ENCODE measurements around the gene CACNA2D4.
"Not testable (repeated sequence)": the region's sequence is repeated elsewhere in the genome, so short reads cannot be mapped to it uniquely, and the experiment has no call there.

CACNA2D4 gene

GRCh38 chr12:1918081-1918883 lies at the start of gene CACNA2D4:
TSS of gene CACNA2D4 (minus strand) at chr12:1918652. CDS start at chr12:1918473, 179 bp downstream.
- no peak for TF ChIP-seq ZNF274 (IDR thresholded peaks at IDR 0.05; ENCODE audit: low read depth, low read length)
- no peak within 1 kb of the TSS for H3K4me3 ChIP-seq (ENCODE audit: low read length)

- no peak for TF ChIP-seq ZNF274 (IDR thresholded peaks at IDR 0.05; ENCODE audit: low read depth, low read length)
- no peak overlapping the region for H3K4me3 ChIP-seq (ENCODE audit: low read length)
Measured at GRCh38 chr12:1966561-1967226, 48.2 kb upstream of the CACNA2D4 start.

DNA sequence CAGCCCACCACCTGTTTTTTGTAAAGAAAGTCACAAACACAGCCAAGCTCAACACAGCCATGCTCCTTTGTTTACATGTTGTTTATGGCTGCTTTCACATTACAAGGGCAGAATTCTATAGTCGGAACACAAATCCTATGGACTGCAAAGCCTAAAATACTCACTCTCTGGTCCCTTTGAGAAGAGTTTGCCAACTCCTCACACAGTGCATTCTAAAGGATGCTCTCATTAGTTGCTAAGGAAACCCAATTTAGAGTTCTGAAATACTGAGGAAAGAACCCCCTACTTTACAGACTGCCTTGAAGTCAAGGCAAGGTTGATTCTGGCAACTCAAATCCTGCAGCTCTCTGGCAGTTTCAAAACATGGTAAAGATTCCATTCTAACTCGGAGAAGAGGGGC lies 47.5 kb upstream of the CACNA2D4 start:
- no peak for TF ChIP-seq ZNF274 (IDR thresholded peaks at IDR 0.05; ENCODE audit: low read depth, low read length)
- no peak overlapping the region for H3K4me3 ChIP-seq (ENCODE audit: low read length)

DNA sequence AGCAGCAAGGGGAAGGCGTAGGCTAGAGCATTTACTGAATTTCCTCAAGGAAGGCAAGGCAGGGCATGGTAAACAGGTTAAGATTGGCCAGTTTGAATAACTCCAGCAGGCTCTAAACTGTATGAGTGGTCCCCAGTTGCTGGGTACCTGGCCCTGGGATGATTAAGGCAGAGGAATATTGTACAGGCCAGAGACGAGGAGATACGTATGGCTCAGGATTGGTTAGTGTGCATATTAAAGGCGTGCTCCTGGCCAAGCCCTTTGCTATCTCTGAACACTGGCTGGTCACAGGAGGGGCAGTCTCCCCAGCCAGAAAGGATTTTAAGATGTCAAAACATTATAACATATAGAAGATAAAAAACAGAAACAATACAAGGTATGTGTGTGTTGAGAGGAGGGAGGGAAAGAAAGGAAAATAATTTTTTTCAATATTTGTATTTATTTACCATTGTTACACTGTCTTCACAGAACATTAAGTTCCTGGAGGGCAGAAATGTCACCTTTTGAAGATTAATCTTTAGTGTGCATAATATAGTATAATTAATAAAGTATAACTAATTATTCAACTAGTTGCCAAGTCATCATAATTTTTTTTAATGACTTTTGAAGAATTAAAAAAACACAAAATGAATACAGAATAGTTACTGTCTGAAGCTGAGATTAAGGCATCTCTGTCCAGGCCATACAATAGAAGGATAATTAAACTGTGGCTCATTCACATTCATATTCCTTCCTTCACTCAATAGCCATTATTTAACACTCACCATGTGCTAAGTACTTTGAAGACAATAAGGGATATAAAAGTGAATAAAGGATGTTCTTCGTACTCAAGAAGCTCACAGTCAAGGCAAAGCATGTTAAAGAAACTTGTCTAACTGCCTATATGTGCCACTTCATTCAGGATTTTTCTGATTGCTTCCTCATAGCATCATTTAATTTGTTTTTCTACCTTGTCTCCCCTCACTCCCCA lies 43.9 kb upstream of the CACNA2D4 start:
- TF ChIP-seq ZNF274 (IDR thresholded peaks at IDR 0.05; ENCODE audit: low read depth, low read length), result no peak
- H3K4me3 ChIP-seq (ENCODE audit: low read length), result no peak overlapping the region

GRCh38 chr12:1956716-1957115 lies 38.3 kb upstream of the CACNA2D4 start:
- no peak overlapping the region for H3K4me3 ChIP-seq (ENCODE audit: low read length)
- TF ChIP-seq ZNF274 (IDR thresholded peaks at IDR 0.05; ENCODE audit: low read depth, low read length), result no peak

GRCh38 chr12:1949771-1950470 lies 31.5 kb upstream of the CACNA2D4 start:
- TF ChIP-seq ZNF274 (IDR thresholded peaks at IDR 0.05; ENCODE audit: low read depth, low read length), result no peak
- H3K4me3 ChIP-seq (ENCODE audit: low read length), result no peak overlapping the region

GRCh38 chr12:1948883-1949282 lies 30.4 kb upstream of the CACNA2D4 start:
- no peak for TF ChIP-seq ZNF274 (IDR thresholded peaks at IDR 0.05; ENCODE audit: low read depth, low read length)
- H3K4me3 ChIP-seq (ENCODE audit: low read length), result no peak overlapping the region

- no peak overlapping the region for H3K4me3 ChIP-seq (ENCODE audit: low read length)
- TF ChIP-seq ZNF274 (IDR thresholded peaks at IDR 0.05; ENCODE audit: low read depth, low read length), result no peak
Measured at GRCh38 chr12:1947081-1947480, 28.6 kb upstream of the CACNA2D4 start.

GRCh38 chr12:1946296-1946695 lies 27.8 kb upstream of the CACNA2D4 start:
- TF ChIP-seq ZNF274 (IDR thresholded peaks at IDR 0.05; ENCODE audit: low read depth, low read length), result no peak
- no peak overlapping the region for H3K4me3 ChIP-seq (ENCODE audit: low read length)

DNA sequence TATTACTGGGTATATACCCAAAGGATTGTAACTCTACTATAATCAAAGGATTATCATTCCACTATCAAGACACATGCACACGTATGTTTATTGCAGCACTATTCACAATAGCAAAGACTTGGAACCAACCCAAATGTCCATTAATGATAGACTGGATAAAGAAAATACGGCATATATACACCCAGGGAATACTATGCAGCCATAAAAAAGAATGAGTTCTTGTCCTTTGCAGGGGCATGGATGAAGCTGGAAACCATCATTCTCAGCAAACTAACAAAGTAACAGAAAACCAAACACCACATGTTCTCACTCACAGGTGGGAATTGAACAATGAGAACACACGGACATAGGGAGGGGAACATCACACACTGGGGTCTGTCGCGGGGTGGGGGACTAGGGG lies 27.1 kb upstream of the CACNA2D4 start:
- not testable (repeated sequence) for H3K4me3 ChIP-seq (ENCODE audit: low read length)

- no peak for TF ChIP-seq ZNF274 (IDR thresholded peaks at IDR 0.05; ENCODE audit: low read depth, low read length)
- H3K4me3 ChIP-seq (ENCODE audit: low read length), result no peak overlapping the region
Measured at GRCh38 chr12:1939801-1940607, 21.6 kb upstream of the CACNA2D4 start.

DNA sequence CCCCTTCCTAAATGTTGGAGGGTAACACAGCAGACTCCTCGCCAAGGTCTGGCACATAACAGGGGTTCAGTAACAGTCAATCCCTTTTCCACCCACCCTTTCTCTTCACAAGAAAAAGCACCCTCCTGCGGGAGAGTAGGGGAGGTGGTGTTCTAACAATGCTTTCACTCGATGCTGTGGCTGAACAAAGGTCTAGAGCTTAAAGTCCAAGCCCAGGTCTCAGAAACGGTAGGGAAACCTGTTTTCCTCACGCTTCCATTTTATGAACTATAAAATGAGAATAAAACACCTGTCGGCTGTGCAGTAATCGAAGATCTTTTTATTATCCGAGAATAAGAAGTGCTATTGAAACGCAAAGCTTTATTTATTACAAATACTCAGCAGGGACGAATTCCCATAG lies 20.9 kb upstream of the CACNA2D4 start:
- H3K4me3 ChIP-seq (ENCODE audit: low read length), result no peak overlapping the region
- no peak for TF ChIP-seq ZNF274 (IDR thresholded peaks at IDR 0.05; ENCODE audit: low read depth, low read length)
